Smooth muscle cell (in vitro differentiated cells): ENCODE data around the gene ARID4B. TPM values are rescaled to one million over a fixed set of nuclear protein-coding genes. Genes with fewer than 3 reads are reported as not detected.

Experiments
- DNase-seq: peaks from one replicate; lab custom pipeline; 2025; ENCODE audit not compliant: unreplicated experiment; lab: John Stamatoyannopoulos, UW
- H2AFZ ChIP-seq: fragments of 200-600 bp; sonication (generic); 2 replicates; pipeline ENCODE4 v1.6.0; 2016; ENCODE audit warnings: antibody characterized with exemption, low read depth, mild to moderate bottlenecking
- H3F3A ChIP-seq: fragments of 200-600 bp; sonication (generic); 2 replicates; pipeline ENCODE4 v1.6.0; 2017; ENCODE audit warnings: antibody characterized with exemption, low read depth
- H3K27ac ChIP-seq: fragments of 200-600 bp; sonication (generic); 2 replicates; pipeline ENCODE4 v1.5.1; 2016; ENCODE audit warnings: low read depth, mild to moderate bottlenecking
- H3K27me3 ChIP-seq: fragments of 200-600 bp; sonication (generic); 2 replicates; pipeline ENCODE4 v1.6.1; 2016; ENCODE audit warnings: low read depth, mild to moderate bottlenecking
- H3K36me3 ChIP-seq: fragments of 200-600 bp; sonication (generic); 2 replicates; pipeline ENCODE4 v1.5.1; 2016; ENCODE audit warnings: low read depth
- H3K4me1 ChIP-seq: fragments of 200-600 bp; sonication (generic); 2 replicates; pipeline ENCODE4 v1.5.1; 2016; ENCODE audit warnings: low read depth
- H3K4me2 ChIP-seq: fragments of 200-600 bp; sonication (generic); 2 replicates; pipeline ENCODE4 v1.6.0; 2016; ENCODE audit warnings: mild to moderate bottlenecking
- H3K4me3 ChIP-seq: fragments of 200-600 bp; sonication (generic); 2 replicates; pipeline ENCODE4 v1.5.1; 2016; ENCODE audit warnings: mild to moderate bottlenecking
- H3K79me2 ChIP-seq: fragments of 200-600 bp; sonication (generic); 2 replicates; pipeline ENCODE4 v1.6.0; 2016; ENCODE audit warnings: low read depth, mild to moderate bottlenecking
- H3K9ac ChIP-seq: fragments of 200-600 bp; sonication (generic); 2 replicates; pipeline ENCODE4 v1.6.0; 2016; ENCODE audit warnings: low read depth
- H3K9me3 ChIP-seq: fragments of 200-600 bp; sonication (generic); replicated peaks from 2 replicates; pipeline ENCODE4 v1.5.1; 2016; ENCODE audit warnings: low read depth
- H4K20me1 ChIP-seq: fragments of 200-600 bp; sonication (generic); 2 replicates; pipeline ENCODE4 v1.6.0; 2016; ENCODE audit warnings: low read depth
- CTCF ChIP-seq: fragments of 200-600 bp; sonication (generic); IDR thresholded peaks from 2 replicates; pipeline ENCODE4 v1.5.1; 2017; ENCODE audit warnings: borderline replicate concordance, mild to moderate bottlenecking, antibody characterized with exemption; ENCODE audit not compliant: insufficient read depth, poor library complexity, severe bottlenecking
- WGBS: methylation state at CpG from one replicate; pipeline ENCODE4 v1.1.7; 2016; ENCODE audit warnings: low lambda C conversion rate; 5-methylcytosine and 5-hydroxymethylcytosine counted together
- polyA plus RNA-seq: library from polyadenylated mRNA; unstranded; fragments of >200 nt; fragmentation: Nextera tagmentation; extraction: Ambion mirVana; gene quantifications from 2 replicates; pipeline ENCODE4 v1.2.1, GENCODE V29; 2016
- total RNA-seq: library from RNA; depleted of rRNA; stranded (reverse); fragments of >200 nt; gene quantifications from 2 replicates; pipeline ENCODE4 v1.2.3, GENCODE V29; 2014

ARID4B gene
- total and polyA plus RNA-seq, 2 experiments from 2014 or later, result 29.0 to 33.2 TPM

- Histone ChIP-seq H3K4me3 (peak overlapping the region; percentile 90), H3K36me3 (peaks cover 4% of the 10 kb centered on the region), H3K9ac (peak overlapping the region; percentile 97), H3K79me2 (peaks cover 57% of the 10 kb centered on the region), H4K20me1 (peaks cover 55% of the 10 kb centered on the region), H3K27me3 (no peaks in the 10 kb centered on the region), H3K9me3 (no peaks in the 10 kb centered on the region), H3K4me1 (peaks cover 13% of the 10 kb centered on the region), H3F3A (peaks cover 3% of the 10 kb centered on the region), H2AFZ (peak overlapping the region; percentile 83), H3K4me2 (peak overlapping the region; percentile 95), H3K27ac (peak overlapping the region; percentile 94)
- TF ChIP-seq CTCF, result no peak
- 3% methylated on average over 35 of the region's 35 CpGs for WGBS
- DNase-seq, result no peak
These were observed 200.1 kb downstream of the ARID4B start for GRCh38 chr1:235127732-235128455.

GRCh38 chr1:235127203-235127602, 200.8 kb downstream of the ARID4B start:
- H4K20me1 ChIP-seq, result peaks cover 62% of the 10 kb centered on the region
- H3K4me1 ChIP-seq, result peaks cover 13% of the 10 kb centered on the region
- H3F3A ChIP-seq, result peaks cover 3% of the 10 kb centered on the region

GRCh38 chr1:235124665-235125064, 203.3 kb downstream of the ARID4B start:
- TF ChIP-seq CTCF, result no peak
- Histone ChIP-seq H4K20me1 (peaks cover 87% of the 10 kb centered on the region), H3K36me3 (peaks cover 4% of the 10 kb centered on the region)

More at GRCh38 chr1:235127203-235127602, 200.8 kb downstream of the ARID4B start:
- Histone ChIP-seq H2AFZ (no peak overlapping the region), H3K9ac (peak overlapping the region; percentile 97), H3K79me2 (peaks cover 64% of the 10 kb centered on the region), H3K27ac (no peak overlapping the region), H3K27me3 (no peaks in the 10 kb centered on the region), H3K9me3 (no peaks in the 10 kb centered on the region), H3K4me2 (peak overlapping the region; percentile 95), H3K36me3 (peaks cover 4% of the 10 kb centered on the region), H3K4me3 (peak overlapping the region; percentile 90)
- TF ChIP-seq CTCF, result no peak
- no peak for DNase-seq
- 23% methylated on average over 4 of the region's 4 CpGs for WGBS

GRCh38 chr1:235124111-235124510, 203.9 kb downstream of the ARID4B start:
- H3K79me2 ChIP-seq, result peaks cover 94% of the 10 kb centered on the region
- peaks cover 93% of the 10 kb centered on the region for H4K20me1 ChIP-seq

More at GRCh38 chr1:235124665-235125064, 203.3 kb downstream of the ARID4B start:
- Histone ChIP-seq H3K4me1 (peaks cover 13% of the 10 kb centered on the region), H3K9ac (no peak overlapping the region), H3K27me3 (no peaks in the 10 kb centered on the region), H3K27ac (no peak overlapping the region), H3K9me3 (no peaks in the 10 kb centered on the region), H3K4me3 (no peak overlapping the region), H3K4me2 (no peak overlapping the region), H3K79me2 (peaks cover 88% of the 10 kb centered on the region), H2AFZ (no peak overlapping the region), H3F3A (no peaks in the 10 kb centered on the region)
- 94% methylated on average over 1 of the region's 1 CpG for WGBS
- DNase-seq, result no peak

More at GRCh38 chr1:235124111-235124510, 203.9 kb downstream of the ARID4B start:
- Histone ChIP-seq H3K4me1 (peaks cover 13% of the 10 kb centered on the region), H3K36me3 (peaks cover 5% of the 10 kb centered on the region), H3K27me3 (no peaks in the 10 kb centered on the region), H3K27ac (no peak overlapping the region), H2AFZ (no peak overlapping the region), H3K4me3 (no peak overlapping the region), H3K9ac (no peak overlapping the region), H3F3A (no peaks in the 10 kb centered on the region), H3K9me3 (no peaks in the 10 kb centered on the region), H3K4me2 (no peak overlapping the region)
- no peak for TF ChIP-seq CTCF
- 93% methylated on average over 9 of the region's 9 CpGs for WGBS
- no peak for DNase-seq
